ENCODE measurements around the gene LCE1E. TPM values are rescaled to one million over a fixed set of nuclear protein-coding genes. Genes with fewer than 3 reads are reported as not detected.

LCE1E gene
- polyA plus RNA-seq, 4 donors = not detected

DNA sequence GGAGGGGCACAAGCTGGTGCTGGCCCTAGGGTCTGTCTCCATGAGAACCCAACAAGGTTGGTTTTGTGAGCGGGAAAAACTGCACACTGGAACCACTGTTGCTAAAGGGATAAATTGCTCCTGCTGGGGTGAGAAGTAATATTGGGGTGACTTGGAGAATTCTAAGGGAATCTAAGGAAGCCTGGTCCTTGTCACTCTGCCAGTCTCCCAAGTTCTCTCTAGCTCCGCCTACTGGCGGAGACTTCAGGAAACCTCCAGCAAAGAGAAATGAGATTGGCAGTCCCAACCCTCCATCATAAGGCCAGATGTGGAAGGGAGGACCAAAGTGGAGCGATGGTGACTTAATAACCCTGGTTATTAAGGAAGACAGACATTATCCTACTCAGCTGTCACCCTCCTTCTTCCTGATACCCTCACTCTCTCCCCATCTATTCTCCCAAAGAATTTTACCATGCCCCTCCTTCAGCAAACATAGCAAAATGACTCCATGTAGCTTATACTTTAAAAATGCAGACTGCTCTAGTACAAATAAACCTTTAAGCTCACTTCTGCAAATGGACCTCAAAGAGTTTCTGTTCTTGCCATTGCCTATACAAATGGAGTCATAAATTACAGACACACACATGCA is 8.4 kb upstream of the LCE1E start:
- DNase-seq (ENCODE audit: low read depth in 4 of 4, low spot score in 3 of 4) = no peak

DNA sequence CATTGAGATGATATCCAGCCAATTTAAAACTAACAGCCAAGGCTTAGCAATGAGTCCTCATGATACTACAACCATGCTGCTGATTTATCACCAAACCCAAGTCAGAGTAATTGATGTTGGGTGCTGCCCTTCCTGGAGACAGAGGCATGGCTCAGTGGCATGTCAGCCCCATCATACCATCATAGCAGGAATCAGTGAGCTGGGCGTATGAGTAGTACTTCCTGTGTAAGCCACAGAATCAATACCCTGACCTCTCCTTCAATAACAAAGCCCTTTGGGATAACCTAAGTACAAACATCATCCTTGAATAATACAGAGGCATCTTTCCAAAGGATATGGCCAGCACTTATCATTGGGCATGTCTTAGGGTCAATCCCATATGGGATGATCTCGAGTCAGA is 3.0 kb upstream of the LCE1E start:
- no peak for DNase-seq (ENCODE audit: low read depth in 4 of 4, low spot score in 3 of 4)

DNA sequence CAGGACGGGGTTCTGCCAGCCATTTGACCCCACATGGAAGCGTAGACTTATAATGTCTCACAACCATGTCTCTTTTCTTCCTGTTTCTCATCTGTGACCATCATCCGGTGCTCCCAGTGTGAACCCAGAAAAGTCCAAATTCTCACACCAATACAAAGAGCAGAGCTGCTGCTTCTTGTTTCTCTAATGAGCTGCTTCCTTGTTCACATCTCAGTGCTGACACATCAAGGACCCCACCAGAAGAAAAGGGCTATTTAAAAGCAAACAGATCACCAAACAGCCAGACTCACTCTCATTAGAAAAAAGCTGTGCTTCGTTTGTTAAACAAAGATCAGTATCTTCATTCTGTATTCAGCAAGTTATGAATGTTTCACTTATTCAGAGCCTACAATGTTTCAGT is 9.6 kb downstream of the LCE1E start:
- no peak for DNase-seq (ENCODE audit: low read depth in 4 of 4, low spot score in 3 of 4)

DNA sequence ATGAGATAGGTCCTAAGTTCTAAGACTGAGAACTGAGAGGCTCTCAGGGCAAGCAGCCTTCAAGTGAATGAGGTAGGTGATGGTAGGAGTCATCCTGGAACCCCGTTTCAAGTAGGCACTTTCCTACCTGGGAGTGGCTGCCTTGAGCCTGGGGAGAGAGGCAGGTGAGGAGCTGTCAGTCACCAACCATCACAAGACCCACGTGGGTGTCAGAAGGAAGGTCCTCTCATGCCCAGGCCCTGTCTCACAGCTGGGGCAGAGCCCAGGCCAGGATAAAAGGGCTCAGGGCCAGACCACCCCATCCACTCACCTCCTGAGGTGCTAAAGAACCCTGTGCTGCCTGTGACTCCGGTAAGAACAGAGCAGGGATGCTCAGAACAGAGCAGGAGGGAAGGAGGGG is 10.4 kb downstream of the LCE1E start, which contains the start of gene LCE1D:
TSS of gene LCE1D (plus strand) at position 301 of the 400 bp plus-strand sequence. CDS start 1,074 bp downstream, outside the sequence.
- DNase-seq (ENCODE audit: low read depth in 4 of 4, low spot score in 3 of 4) = no peak

DNA sequence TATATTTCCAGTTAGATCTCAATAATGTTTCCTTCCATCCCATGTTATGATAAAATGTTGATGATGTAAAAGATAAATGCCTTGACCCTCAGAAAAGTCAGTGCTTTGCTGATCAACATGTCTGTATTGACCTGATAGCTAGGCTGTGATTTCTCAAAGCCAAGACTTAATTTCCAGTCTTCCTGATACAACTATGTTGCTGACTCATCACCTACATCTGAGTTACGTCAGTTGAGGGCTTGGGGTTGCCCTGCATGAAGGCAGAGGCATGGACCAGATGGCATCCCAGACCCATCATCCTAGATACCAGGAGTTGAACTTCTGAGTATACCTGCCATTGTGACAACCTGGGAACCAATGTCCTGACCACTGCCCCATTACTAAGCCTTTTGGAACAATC is 15.3 kb downstream of the LCE1E start:
- DNase-seq (ENCODE audit: low read depth in 4 of 4, low spot score in 3 of 4) = no peak

DNA sequence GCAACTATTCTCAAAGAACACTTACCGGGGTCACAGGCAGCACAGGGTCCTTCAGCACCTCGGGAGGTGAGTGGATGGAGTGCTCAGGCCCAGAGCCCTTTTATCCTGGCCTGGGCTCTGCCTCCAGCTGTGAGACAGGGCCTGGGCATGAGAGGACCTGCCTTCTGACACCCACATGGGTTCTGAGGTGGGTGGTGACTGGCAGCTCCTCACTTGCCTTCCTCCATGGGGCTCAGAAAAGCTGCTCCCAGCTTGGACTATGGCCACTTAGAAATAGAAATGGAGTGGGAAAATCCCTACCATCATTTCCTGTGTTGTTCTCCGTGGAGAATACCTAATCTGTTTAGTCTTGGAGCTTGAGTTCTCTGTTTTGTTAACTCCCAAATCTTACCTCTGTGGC is 20.5 kb downstream of the LCE1E start, which contains the start of gene LCE1C:
TSS of gene LCE1C (minus strand) at position 76 of the 400 bp plus-strand sequence. CDS start 1,173 bp downstream, outside the sequence.
- DNase-seq (ENCODE audit: low read depth in 4 of 4, low spot score in 3 of 4) = no peak

DNA sequence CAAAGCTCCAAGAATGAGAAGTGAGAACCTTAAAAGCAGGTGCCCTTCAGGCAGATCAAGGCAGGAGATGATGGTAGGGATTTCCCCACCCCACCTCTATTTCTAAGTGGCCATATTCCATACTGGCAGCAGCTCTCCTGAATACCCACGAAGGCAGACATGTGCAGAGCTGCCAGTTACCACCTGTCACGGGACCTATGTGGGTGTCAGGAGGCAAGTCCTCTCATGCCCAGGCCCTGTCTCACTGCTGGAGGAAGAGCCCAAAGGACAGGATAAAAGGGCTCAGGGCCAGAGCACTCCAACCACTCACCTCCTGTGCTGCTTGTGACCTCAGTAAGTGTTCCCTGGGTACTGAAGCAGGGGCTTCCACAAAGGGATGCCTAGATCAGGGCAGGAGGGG is 25.0 kb downstream of the LCE1E start:
- DNase-seq (ENCODE audit: low read depth in 4 of 4, low spot score in 3 of 4) = no peak

DNA sequence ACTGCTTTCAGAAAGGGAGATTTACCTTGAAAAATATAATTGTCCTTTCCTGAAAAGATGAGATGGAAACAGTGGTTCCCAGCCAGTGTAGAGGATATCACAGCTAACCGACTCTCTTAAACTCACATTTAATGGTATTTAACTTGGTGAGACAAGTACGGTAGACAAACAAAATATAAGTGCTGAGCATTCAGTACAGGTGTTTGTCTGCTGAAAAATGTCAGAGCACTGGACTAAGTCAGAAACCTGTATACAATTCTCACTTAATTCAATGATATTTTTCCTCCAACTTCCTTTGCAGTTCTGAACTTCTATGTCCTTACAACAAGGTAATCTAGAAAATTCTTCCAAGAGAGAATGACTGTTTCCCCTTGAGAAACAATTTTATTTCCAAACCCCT is 25.6 kb downstream of the LCE1E start, which contains the start of gene LCE1B:
TSS of gene LCE1B (plus strand) at position 301 of the 400 bp plus-strand sequence. CDS start 476 bp downstream, outside the sequence.
- DNase-seq (ENCODE audit: low read depth in 4 of 4, low spot score in 3 of 4) = no peak

DNA sequence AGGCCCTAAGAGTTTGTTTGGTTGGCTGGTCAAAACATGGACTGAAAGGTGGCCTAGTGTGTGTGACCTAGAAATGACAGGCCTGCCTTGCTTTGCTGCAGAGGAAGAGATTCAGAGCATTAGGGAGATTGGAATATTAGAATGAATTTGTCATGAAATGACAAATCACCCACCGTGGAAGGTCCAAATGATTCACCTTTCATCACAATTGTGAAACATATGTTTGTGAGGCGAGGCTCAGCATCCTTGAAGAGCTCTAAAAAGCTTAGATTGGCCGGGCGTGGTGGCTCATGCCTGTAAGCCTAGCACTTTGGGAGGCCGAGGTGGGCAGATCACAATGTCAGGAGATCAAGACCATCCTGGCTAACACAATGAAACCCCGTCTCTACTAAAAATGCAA is 31.3 kb downstream of the LCE1E start:
- DNase-seq (ENCODE audit: low read depth in 4 of 4, low spot score in 3 of 4) = no peak

DNA sequence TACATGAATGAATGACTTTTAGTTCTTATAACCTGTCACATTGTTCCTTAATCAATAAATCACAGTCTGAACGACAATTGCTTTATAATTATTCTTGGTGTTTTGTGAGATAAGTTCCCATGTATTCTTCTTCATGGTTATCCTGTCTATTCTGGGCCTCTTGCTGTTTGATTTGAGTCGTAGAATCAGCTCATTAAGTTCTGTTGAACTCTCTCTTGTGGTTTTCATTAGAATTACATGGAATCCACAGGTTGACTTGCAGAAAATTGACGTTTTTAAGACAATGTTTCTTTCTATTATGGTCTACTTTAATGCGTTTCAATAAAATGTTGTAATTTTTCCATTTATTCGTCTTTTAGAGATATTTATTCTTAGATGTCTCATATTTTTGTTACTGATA is 37.2 kb downstream of the LCE1E start:
- no peak for DNase-seq (ENCODE audit: low read depth in 4 of 4, low spot score in 3 of 4)

DNA sequence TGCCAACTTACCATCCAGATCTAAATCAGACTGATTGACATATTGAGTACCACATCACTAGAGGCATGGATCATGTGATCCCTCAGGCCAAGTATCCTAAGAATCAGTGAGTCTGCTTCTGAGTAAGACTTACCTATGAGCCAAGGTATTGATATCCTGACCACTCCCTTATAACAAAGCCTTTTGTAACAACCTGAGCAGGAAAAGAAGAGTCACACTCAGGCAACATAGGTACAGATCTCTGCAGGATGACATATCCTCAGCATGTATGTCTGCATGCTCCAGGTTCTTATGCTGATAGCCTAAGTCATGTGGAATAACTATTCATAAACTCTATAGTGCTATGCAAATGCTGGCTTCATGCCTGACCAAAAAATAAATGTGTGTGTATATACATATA is 38.9 kb downstream of the LCE1E start:
- no peak for DNase-seq (ENCODE audit: low read depth in 4 of 4, low spot score in 3 of 4)

DNA sequence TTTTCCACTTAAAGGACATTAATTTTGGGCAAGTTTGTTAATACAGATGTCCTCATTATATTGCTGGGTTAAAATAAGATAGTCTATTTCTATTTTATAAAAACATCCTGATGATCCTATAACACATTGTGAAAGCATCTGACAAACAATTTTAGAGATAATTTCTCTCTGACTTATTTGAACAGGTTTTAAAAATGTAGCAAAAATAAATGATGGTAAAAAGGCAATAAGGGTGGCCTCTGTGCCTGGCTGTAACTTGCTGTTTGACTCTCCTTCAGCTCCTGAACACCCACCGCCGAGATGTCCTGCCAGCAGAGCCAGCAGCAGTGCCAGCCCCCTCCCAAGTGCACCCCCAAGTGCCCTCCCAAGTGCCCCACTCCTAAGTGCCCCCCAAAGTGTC is 41.1 kb downstream of the LCE1E start, which contains the start of gene LCE1A:
TSS of gene LCE1A (plus strand) at position 301 of the 400 bp plus-strand sequence. CDS start at position 301, 0 bp downstream.
- no peak for DNase-seq (ENCODE audit: low read depth in 4 of 4, low spot score in 3 of 4)

DNA sequence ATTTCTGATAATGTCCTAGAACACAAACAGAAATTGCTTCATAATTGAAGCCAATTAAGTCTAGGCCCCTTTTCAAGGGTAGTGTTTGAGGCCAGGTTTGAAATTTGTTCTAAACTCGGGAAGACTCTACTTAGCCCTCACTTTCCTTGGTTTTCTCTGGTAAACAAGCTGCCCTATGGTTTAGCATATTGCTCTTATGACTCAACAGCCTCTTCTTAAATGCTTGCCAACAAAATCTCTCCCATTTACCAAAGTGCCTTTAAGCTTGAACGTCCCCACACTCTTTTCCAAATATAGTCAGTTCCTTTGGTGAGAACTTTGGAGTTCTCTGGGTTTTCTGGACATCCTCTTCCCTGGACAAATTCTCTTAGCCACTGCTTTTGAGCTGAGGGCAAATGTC is 50.8 kb downstream of the LCE1E start:
- DNase-seq (ENCODE audit: low read depth in 4 of 4, low spot score in 3 of 4) = no peak

Other genes starting within 250 kb of the LCE1E start
- not detected for gene LCE3E, start 219.5 kb upstream of the LCE1E start, polyA plus RNA-seq (ENCODE audit: insufficient read length in 4 of 4)
- not detected for gene LCE3D, start 205.7 kb upstream of the LCE1E start, polyA plus RNA-seq (ENCODE audit: insufficient read length in 4 of 4)
- not detected for gene LCE3C, start 186.0 kb upstream of the LCE1E start, polyA plus RNA-seq (ENCODE audit: insufficient read length in 4 of 4)
- not detected for gene LCE3B, start 172.4 kb upstream of the LCE1E start, polyA plus RNA-seq (ENCODE audit: insufficient read length in 4 of 4)
- not detected for gene LCE3A, start 163.2 kb upstream of the LCE1E start, polyA plus RNA-seq (ENCODE audit: insufficient read length in 4 of 4)
- not detected for gene LCE2D, start 122.9 kb upstream of the LCE1E start, polyA plus RNA-seq (ENCODE audit: insufficient read length in 4 of 4)
- gene LCE2C, start 111.0 kb upstream of the LCE1E start, polyA plus RNA-seq (ENCODE audit: insufficient read length in 4 of 4) = not detected
- not detected for gene LCE2B, start 100.1 kb upstream of the LCE1E start, polyA plus RNA-seq (ENCODE audit: insufficient read length in 4 of 4)
- not detected for gene LCE2A, start 87.9 kb upstream of the LCE1E start, polyA plus RNA-seq (ENCODE audit: insufficient read length in 4 of 4)
- gene LCE4A, start 78.1 kb upstream of the LCE1E start, polyA plus RNA-seq (ENCODE audit: insufficient read length in 4 of 4) = not detected
- not detected for gene KPRP, start 28.2 kb upstream of the LCE1E start, polyA plus RNA-seq (ENCODE audit: insufficient read length in 4 of 4)
- gene LCE1F, start 11.1 kb upstream of the LCE1E start, polyA plus RNA-seq (ENCODE audit: insufficient read length in 4 of 4) = not detected
- gene LCE1D, start 10.5 kb downstream of the LCE1E start, polyA plus RNA-seq (ENCODE audit: insufficient read length in 4 of 4) = not detected
- gene LCE1C, start 20.4 kb downstream of the LCE1E start, polyA plus RNA-seq (ENCODE audit: insufficient read length in 4 of 4) = not detected
- gene LCE1B, start 25.7 kb downstream of the LCE1E start, polyA plus RNA-seq (ENCODE audit: insufficient read length in 4 of 4) = not detected
- not detected for gene LCE1A, start 41.2 kb downstream of the LCE1E start, polyA plus RNA-seq (ENCODE audit: insufficient read length in 4 of 4)
- gene LCE6A, start 56.6 kb downstream of the LCE1E start, polyA plus RNA-seq (ENCODE audit: insufficient read length in 4 of 4) = not detected
- gene LCE7A, start 73.7 kb downstream of the LCE1E start, polyA plus RNA-seq (ENCODE audit: insufficient read length in 4 of 4) = not detected
- not detected for gene SMCP, start 92.1 kb downstream of the LCE1E start, polyA plus RNA-seq (ENCODE audit: insufficient read length in 4 of 4)
- under 1 TPM in 3 of 4 donors, not detected in 1; 0.24 to 0.67 (median 0.55) TPM for gene IVL, start 122.3 kb downstream of the LCE1E start, polyA plus RNA-seq (ENCODE audit: insufficient read length in 4 of 4)
- gene SPRR5, start 160.9 kb downstream of the LCE1E start, polyA plus RNA-seq (ENCODE audit: insufficient read length in 4 of 4) = not detected
- not detected for gene SPRR4, start 184.4 kb downstream of the LCE1E start, polyA plus RNA-seq (ENCODE audit: insufficient read length in 4 of 4)
- gene SPRR1A, start 197.8 kb downstream of the LCE1E start, polyA plus RNA-seq (ENCODE audit: insufficient read length in 4 of 4) = under 1 TPM in 1 of 4 donors, not detected in 3; 0.21 TPM
- gene SPRR3, start 215.5 kb downstream of the LCE1E start, polyA plus RNA-seq (ENCODE audit: insufficient read length in 4 of 4) = under 1 TPM in 2 of 4 donors, not detected in 2; 0.18 to 0.49 TPM
- not detected for gene SPRR1B, start 244.9 kb downstream of the LCE1E start, polyA plus RNA-seq (ENCODE audit: insufficient read length in 4 of 4)

All from right renal pelvis (tissue), 4 donors.